GM08714 (cell line): ENCODE data around the gene POM121L2.

Experiments
- H3K4me3 ChIP-seq: fragments of 200-500 bp; sonication (Bioruptor generic); 2 replicates; pipeline ENCODE4 v1.5.1; 2014; ENCODE audit warnings: mild to moderate bottlenecking, low read length, inconsistent platforms
- ZNF274 ChIP-seq: IDR thresholded peaks from 2 replicates; pipeline ENCODE4 v1.6.1; 2012; ENCODE audit warnings: mild to moderate bottlenecking, low read depth, low read length

The POM121L2 gene

DNA sequence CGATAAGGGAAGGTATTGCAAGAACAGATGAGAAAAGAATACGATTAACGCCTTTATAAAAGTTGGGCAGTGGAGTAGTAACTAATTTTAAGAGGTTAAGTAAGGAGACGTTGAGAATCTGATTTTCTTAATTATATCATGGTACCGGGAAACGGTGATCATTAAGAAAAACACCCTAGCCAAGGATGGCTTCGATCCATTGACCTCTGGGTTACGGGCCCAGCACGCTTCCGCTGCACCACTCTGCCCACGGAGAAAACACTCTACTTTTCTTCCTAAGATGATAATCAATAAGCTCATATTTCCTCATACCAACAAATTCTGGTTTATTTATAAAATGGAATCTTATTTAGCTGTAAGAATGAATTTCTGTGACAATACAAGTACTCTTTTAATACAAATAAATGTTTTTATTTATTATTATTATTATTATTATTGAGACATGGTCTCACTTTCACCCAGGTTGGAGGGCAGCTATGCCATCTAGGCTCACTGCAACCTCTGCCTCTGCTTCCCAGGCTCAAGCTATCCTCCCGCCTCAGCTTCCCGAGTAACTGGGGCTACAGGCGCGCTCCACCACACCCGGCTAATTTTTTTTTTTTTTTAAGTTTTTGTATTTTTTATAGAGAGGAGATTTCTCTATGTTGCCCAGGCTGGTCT, 8.3 kb downstream of the POM121L2 start:
- no peak overlapping the region for H3K4me3 ChIP-seq
- no peak for TF ChIP-seq ZNF274

DNA sequence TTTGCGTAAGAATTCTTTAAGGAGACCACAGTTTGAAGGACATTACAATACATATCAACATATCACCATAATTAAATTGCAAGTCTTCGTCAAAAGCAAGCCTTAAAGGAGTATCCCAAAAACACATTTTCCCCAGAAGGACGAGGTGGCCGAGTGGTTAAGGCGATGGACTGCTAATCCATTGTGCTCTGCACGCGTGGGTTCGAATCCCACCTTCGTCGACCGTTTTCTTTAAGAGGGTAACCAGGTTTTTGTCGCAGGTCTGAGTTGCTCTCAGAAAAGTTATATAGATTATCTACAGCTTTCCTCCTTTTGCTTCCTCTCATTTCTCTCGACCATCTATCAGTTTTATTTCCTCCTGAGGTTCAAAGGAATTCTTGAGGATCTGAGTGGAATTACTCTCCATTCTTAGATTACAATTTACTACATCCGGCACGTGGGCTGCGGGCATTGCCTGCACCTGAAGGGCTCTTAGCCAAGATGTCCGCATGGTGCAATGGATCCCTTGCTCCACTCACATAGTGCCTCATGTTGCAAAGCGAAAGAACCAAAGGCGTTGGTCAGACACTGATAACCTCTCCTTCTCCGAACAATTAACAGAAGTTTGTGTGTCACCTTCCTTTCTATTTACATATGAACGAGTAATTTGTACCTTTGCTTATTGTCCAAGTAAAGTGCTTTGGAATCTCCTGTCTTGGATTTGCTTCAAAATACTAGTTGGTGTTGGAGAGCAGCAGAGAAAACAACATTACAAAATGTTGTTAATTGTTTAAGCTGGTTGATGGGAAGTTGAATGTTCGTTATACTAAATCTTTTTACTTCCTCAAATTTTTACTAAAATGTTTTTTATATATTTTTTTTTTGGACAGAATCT, 14.0 kb downstream of the POM121L2 start:
- no peak for TF ChIP-seq ZNF274
- peak overlapping the region; percentile 26 for H3K4me3 ChIP-seq

DNA sequence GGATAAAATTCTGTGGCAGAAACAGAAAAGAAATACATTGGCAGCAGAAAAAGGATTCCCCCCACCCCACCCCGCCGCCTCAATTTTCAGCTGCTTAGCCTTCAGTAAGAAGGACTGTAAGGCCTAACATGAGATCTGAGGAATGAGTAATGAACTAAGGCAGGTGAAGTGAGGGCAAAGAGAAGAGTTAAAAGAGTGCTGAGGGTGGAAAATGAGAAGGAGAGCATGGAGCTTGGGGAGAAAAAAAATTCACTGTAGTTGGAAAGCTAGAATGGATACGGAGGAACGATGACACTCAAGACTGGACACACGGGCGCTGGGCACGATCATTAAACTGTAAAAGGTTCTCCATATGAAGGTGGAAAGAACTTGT, 14.6 kb downstream of the POM121L2 start:
- TF ChIP-seq ZNF274 = no peak
- H3K4me3 ChIP-seq = peak overlapping the region; percentile 26

DNA sequence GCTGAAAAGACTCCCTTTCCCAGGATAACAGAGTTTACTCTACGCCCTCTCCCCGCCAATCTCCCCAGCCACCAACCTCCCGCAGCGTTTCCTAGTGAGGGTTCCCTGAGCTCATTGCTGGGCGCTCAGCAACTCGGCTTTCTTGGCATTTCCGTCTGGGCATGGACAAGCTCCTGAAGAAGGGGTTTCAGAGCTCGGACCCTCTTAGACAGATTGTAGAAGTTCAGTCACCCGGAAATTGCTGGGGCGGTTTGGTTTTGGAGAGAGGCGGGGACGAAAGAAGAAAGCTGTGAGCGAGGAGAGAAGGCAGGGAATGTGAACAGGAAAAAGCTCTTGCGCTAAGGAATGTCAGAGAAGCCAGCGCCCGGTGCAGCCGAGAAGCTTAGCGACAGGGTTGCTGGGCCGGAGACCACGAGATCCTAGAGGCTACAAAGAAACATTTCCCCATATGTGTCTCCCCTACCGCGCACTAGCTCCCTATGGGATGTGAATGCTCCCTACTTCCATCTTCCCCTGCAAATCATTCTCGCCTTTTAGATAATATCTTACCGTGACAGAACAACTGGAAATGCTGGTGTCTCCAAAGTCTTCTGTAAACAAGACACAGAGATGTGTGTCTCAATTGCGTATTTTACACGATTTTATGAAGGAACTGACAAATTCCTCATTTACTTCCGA, 15.8 kb downstream of the POM121L2 start:
- no peak for TF ChIP-seq ZNF274
- peak overlapping the region; percentile 26 for H3K4me3 ChIP-seq

DNA sequence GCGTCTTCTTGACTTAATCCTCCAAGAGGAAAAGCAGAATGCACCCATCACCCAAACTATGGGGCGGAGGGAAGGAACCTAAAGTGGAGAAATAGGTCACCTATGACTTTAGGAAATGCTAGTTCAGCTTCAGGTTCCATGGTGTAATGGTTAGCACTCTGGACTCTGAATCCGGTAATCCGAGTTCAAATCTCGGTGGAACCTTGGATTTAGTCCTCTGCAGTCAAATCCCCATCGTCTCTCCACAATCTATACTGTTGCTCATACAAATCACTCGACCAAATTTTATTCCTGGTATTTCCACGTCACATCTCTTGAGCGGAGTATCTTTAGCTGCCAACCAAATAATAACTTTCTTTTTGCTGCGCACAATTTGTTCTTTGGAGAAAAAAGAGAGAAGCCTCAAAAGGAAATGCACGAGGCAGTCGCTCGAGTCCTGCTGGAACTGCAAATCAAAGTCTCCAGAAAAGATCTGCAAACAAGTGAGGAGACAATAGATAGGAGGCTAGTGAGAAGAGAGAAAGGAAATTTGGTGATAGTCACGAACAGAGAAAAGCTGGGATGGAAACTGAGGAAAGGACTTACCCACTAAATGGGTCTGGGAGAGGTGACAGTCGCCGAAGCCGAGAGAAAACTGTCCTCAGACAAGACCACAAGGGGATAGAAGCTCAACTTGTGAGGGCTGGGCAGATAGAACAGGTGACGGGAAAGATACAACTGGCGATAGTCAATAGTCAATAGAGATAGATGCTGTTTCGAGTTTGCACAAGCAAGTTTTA, 16.6 kb downstream of the POM121L2 start:
- H3K4me3 ChIP-seq = peak overlapping the region; percentile 26
- TF ChIP-seq ZNF274 = no peak

DNA sequence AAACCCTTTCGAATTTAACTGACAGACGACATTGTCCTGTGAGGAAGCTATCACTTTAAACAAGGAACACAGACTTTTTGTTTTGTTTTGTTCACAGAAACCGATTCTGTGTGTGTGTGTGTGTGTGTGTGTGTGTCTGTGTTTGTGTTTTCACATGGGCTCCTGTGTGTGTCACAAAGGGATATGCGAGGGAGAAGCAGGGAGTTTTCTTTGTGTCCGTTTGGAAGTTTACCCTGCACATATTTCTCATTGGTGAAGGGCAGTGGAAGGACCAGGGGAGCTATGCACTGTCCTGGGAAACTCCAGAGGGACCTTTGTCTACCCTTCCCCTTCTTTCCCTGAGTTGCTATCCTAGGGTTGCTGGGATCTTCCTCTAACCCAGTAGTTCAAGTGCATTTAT, 17.7 kb downstream of the POM121L2 start:
- peak overlapping the region; percentile 39 for H3K4me3 ChIP-seq
- no peak for TF ChIP-seq ZNF274

DNA sequence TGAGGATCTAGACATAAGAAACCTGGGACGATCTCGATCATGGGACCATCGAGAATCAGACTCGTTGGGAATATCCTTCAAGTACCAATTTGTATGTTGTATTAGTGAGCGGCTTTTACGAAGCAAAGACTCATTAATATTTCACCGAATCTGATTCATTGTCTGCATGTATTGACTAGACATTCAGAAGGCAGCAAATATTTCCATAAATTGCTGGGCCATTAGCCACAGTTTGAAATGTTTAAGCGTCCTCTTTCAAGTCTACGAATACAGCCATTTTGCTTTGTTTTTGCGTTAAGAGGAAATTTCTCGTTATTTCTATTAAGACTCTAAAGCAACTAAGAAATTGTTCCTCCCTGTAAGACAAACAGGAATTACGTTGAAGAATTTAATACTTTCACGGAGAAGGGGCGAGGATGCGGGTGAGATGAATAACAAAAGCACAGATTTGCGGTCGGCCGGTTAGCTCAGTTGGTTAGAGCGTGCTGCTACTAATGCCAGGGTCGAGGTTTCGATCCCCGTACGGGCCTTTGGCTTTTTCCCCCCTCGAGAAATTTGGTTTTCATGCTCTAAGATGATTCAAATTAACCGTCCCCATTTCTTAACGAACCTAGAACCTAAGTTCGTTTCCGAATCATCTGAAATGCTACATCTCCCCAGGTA, 18.5 kb downstream of the POM121L2 start:
- TF ChIP-seq ZNF274 = no peak
- H3K4me3 ChIP-seq = peak overlapping the region; percentile 24

DNA sequence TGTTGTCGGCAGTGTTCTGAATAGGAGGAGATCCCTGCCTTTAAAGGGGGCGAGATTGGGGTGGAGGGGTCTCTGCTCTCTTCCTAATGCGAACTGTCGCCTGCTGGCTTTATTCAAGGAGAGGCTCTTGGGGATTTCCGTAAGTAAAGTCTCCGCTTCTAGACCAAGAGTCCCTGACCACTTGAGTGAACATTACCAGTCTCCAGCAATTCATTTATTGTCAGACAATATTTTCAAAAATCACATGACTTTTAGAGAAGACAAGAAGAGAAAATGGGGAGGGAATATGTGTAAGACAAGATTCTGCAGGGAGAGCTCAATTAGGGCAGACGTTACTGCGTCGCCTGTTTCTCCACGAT, 21.2 kb downstream of the POM121L2 start:
- no peak for TF ChIP-seq ZNF274
- peak overlapping the region; percentile 1; the same call in 1 of the 2 replicates for H3K4me3 ChIP-seq

DNA sequence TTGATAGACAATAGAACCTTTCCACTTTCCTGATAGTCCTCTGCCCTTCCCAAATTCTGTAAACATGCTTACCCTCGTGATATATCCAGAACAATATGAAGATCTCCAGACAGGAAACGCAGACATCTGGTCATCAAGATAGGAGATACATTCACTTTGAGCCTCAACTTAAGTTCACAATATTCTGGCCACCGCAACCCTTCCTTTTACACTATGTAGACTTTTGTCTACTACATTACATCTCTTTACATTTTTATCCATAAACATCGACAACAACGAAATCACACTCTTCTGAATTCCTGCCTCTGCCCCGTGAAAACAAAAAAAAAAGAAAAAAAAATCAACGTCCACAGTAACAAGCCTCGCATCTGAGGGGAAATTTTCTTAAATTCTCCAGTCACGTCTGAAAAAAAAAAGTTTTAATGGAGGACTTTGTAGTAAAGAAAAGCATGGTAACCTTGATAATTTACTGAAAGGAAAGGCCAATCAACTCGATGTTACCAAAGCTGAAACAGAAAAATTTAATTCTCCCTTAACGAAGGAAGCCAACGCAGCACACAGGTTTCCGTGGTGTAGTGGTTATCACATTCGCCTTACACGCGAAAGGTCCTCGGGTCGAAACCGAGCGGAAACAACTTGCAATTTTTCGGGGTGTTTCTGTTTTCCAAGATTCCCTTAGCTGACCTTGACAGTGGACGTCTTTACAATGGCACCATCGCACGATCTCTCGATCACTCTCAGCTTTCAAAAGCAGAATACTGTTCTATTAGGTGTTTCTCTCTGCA, 21.8 kb downstream of the POM121L2 start:
- peak overlapping the region; percentile 1 for H3K4me3 ChIP-seq
- TF ChIP-seq ZNF274 = no peak

DNA sequence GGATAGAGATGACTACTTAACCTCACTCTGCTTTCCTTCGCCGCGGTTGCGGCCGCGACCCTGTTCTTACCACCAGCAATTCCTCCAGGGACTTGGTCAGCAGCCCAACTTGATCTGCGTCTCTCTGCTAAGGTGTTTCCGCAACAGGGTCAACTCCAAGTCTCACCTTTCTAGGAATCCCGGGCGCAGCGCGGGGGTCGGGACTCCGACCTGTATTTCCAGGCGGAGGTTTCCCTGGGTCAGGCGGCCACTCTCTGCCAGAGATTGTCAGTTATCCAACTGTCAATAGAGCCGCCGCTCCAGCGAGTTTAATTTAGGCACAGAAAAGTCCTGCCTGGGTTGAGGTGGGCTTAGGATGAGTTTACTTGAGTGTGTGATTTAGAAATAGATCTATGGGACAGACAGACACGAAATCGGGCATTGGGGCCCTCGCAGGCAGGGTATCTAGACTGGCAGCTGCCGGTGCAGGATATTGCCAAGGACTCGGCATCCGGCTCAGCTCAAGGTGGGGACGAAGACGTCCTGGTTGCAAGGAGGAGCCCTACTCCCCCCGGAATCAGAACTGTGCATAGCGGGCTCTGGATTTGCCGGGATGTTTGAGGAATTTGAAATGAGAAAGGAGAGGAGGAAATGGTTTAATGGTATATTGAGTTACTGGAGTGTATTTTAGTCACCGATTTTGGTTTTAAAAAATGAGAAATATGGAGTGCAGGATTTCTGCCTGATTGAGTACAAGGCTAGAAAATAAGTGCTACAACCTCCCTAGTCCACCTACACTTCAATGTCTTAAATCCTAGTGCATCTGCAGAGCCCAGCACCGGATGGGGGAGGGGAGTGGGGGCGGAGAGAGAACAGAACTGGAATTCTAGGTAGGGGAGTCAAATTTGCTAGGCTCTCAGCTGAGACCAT, 23.7 kb downstream of the POM121L2 start:
- peak overlapping the region; percentile 32 for H3K4me3 ChIP-seq
- TF ChIP-seq ZNF274 = no peak

DNA sequence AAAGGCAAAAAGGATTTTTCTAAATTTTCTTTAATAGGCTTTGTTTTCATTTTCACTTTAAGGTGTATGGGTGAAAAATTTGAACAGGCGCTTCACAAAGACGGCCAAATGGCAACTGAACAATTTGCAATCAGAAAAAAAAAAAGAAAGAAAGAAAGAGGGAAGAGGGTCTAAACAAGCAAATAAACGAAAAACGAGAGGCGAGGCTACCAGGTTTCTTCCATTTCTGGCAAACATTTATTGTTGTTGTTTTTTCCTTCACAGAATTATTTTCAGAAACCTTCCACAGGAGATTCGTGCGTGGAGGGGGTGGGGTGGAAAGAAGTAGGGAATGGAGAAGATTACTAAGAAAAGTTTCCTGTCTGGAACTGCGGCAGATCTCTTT, 24.3 kb downstream of the POM121L2 start:
- no peak for TF ChIP-seq ZNF274
- H3K4me3 ChIP-seq = peak overlapping the region; percentile 32

DNA sequence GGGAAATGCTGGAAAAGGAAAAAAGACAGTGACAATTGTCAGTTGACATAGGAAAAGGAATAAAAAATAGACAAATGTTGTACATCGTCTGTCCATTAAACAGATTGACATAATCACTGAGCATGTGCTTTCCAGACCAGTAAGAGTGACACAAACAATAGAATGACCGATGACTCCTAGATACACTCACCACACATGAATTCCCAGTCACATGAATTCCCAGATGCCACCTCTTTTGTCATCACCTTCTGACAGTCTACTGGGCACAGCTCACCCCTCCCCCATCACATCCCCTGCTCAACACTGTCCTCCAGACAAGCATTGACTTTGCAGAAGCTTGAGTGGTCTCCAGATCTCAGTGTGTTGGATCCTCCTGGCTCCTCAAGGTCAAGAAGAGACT, 25.9 kb downstream of the POM121L2 start:
- TF ChIP-seq ZNF274 = no peak
- no peak overlapping the region for H3K4me3 ChIP-seq

DNA sequence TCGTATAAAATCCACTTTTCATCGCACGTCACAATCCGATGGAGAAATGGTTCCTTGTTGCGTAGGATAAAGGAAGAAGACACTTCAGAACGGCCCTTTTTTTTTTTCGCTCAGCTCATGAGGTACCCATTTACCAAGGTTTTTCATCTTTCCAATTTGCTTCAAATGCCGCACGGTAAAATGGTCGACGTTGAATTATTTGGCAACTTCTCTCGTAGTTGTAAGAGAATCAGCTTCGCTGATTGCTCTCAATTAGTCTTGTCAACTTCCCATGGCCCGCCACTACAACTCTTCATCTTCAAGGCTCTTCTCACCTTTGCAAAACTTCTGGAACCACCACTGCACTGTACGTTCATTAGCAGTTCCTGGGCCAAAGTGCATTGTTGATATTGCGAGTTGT, 28.8 kb downstream of the POM121L2 start:
- no peak for TF ChIP-seq ZNF274
- no peak overlapping the region; the same call in 1 of the 2 replicates for H3K4me3 ChIP-seq
